Calu3 (cell line): ENCODE results near the gene NPDC1. TPM values are rescaled to one million over a fixed set of nuclear protein-coding genes. Genes with fewer than 3 reads are reported as not detected.

ENCODE experiments used
- BruUV-seq: library from RNA; stranded (reverse); fragments of 400-500 nt; replicated peaks from 2 replicates; lab custom pipeline; 2021; lab: Mats Ljungman, UMichigan
- CTCF ChIA-PET: fragments of 300-600 bp; sonication (Branson Sonifier 250); formaldehyde crosslinking; loops from one replicate; lab custom pipeline; 2022; ENCODE audit warnings: antibody characterized with exemption; lab: Charles Lee
- DNase-seq: peaks from one replicate; pipeline ENCODE4 v3.0.0; 2022
- H3K27ac Mint-ChIP-seq: one replicate; pipeline ENCODE4 v1.8.0; 2022; ENCODE audit warnings: mixed read lengths; ENCODE audit not compliant: unreplicated experiment
- H3K27me3 Mint-ChIP-seq: one replicate; pipeline ENCODE4 v1.8.0; 2022; ENCODE audit warnings: mixed read lengths; ENCODE audit not compliant: unreplicated experiment
- H3K36me3 Mint-ChIP-seq: one replicate; pipeline ENCODE4 v1.8.0; 2022; ENCODE audit warnings: mild to moderate bottlenecking, moderate library complexity, mixed read lengths; ENCODE audit not compliant: insufficient read depth, unreplicated experiment
- H3K4me1 Mint-ChIP-seq: one replicate; pipeline ENCODE4 v1.8.0; 2022; ENCODE audit warnings: mild to moderate bottlenecking, low read depth, mixed read lengths; ENCODE audit not compliant: unreplicated experiment
- H3K4me3 Mint-ChIP-seq: one replicate; pipeline ENCODE4 v1.8.0; 2022; ENCODE audit warnings: mild to moderate bottlenecking, low read depth, moderate library complexity, mixed read lengths; ENCODE audit not compliant: unreplicated experiment
- H3K9me3 Mint-ChIP-seq: one replicate; pipeline ENCODE4 v1.8.0; 2022; ENCODE audit warnings: low read depth, mixed read lengths; ENCODE audit not compliant: unreplicated experiment
- CTCF ChIP-seq: fragments of 200-600 bp; IDR thresholded peaks from one replicate; pipeline ENCODE4 v1.8.0; 2022; ENCODE audit warnings: antibody characterized with exemption; ENCODE audit not compliant: unreplicated experiment
- intact Hi-C: fragments of 100-400 bp; cut with micrococcal nuclease; formaldehyde crosslinking; loops from one replicate; pipeline ENCODE4 v1.10.0; 2022; ENCODE audit not compliant: unreplicated experiment
- total RNA-seq: library from RNA; stranded (reverse); gene quantifications from 2 replicates; pipeline ENCODE4 v1.2.3, GENCODE V29; 2022

The NPDC1 gene
- total RNA-seq, 1 experiment from 2014 or later: 65.2 TPM

DNA sequence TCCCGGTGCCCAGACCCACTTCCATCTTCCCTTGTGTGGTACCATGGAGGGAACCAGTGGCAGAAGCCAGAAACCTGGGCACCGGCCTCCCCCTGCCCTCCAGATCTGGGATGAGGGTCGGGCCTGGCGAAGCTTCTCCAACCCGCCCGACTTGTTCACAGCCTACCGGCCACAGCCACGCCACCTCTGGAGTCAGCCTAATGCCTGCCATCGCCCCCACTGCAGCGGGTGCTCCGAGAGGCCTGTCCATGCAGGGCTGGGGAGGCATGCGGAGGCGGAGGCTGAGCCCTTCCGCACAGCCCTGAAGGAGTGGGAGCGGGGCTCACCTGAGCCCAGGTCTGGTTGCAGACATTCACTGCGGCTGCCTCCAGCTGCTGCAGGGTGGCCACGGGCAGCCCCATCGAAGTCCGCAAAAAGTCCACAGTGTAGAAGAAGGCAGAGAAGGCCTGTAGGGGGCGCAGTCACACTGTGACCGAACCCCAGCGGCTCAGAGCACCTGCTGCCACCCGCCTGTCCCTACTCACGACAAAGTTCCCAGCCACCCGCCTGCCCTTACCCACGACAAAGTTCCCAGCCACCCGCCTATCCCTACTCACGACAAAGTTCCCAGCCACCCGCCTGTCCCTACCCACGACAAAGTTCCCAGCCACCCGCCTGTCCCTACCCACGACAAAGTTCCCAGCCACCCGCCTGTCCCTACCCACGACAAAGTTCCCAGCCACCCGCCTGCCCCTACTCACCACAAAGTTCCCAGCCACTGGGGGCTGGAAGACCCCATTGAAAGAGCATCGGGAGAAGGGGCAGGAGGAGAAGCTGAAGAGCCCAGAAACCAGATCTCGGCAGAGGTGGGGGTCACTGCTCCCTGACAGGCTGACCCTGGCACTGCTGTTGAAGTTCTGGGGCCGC, 3.8 kb upstream of the NPDC1 start:
- Mint-ChIP-seq H3K4me3 (no peak overlapping the region), H3K27ac (no peak overlapping the region), H3K4me1 (peaks cover 7% of the 10 kb centered on the region), H3K36me3 (peaks cover 20% of the 10 kb centered on the region), H3K27me3 (no peaks in the 10 kb centered on the region), H3K9me3 (no peaks in the 10 kb centered on the region)
- TF ChIP-seq CTCF: no peak
- DNase-seq: no peak
- no TSS peak for BruUV-seq
- CTCF ChIA-PET: no interaction called here
- intact Hi-C loops: no loop called here

DNA sequence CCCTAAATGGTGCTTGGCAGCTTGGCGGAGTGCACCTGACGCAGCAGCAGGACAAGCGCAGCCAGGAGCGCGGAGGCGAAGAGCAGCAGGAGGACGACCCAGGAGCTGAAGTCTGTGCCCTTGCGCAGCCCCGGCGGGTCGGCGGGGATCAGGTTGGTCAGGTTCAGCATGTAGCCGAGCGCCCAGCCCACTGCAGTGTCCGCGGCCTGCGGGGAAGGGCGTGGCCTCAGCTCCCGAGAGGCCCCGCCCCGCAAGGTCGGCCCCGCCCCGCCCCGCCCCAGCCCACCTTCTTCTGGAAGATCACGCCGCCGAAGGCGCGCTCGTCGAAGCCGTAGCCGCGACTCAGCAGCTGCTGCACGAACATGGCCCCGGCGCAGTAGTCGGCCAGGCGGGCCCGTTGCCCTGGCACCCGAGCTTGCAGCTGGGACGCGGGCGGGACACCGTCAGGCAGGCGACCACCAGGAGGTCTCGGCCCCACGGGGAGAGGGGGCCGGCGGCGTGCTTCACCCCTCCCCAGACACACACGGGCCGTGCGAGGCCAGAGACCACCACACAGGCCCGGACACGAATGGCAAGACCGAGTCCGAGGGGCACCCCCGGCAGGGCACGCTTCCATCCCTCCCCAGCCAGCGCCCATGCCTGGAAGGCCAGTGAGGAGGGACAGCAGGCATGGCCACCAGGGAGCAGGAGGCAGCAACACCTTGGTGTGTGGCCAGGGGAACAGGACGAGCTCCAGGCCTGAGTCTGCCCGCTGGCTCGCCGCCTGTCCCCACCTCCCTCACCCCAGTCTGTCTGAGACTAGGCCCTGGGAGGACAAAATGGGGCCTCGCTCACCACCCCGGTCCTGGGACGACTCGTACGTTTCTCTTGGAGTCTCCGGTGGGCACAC, 2.9 kb upstream of the NPDC1 start:
- peaks cover 18% of the 10 kb centered on the region for H3K36me3 Mint-ChIP-seq
- DNase-seq: no peak

DNA sequence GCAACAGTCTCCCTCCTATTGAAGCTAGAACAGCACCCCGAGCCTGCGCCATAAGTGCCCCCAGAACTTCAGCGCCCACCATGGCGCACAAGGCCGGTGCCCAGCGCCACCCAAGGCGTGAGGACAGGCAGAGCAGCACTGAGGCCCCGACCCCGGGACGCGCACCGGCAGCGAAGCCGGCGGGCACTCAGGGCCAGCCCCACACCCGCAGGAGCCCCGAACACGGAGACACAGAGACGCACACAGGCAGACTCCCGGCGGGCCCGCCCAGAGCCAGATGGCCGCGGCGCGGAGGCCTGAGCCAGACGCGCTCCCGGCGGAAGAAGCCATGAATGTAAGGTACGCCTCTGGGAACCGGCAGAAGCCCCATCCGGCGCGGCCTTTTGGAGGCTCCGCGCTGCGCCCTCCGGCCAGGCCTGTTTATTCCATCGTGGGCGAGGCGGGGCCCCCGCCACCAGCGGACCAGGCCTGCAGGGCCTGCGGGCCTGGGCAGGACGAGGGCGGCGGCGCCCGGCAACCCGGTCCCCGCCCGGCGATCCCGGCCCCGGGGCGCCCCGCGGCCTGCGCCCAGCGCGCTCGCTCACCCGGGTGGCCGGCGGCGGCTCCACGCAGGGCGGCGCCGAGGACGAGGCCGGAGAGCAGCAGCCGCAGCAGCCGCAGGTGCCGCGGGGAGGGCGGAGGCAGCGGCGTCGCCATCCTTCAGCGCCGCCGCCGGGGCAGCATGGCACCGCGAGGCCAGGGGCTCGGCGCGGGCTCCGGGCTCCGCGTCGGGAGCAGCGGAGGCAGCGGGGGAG, 486 bp downstream of the NPDC1 start:
- no peaks in the 10 kb centered on the region for H3K27me3 Mint-ChIP-seq
- H3K27ac Mint-ChIP-seq: no peak overlapping the region
- TF ChIP-seq CTCF: no peak
- no peak for DNase-seq
- no peaks in the 10 kb centered on the region for H3K9me3 Mint-ChIP-seq
- intact Hi-C loops: no loop called here
- peaks cover 24% of the 10 kb centered on the region for H3K36me3 Mint-ChIP-seq
- BruUV-seq: no TSS peak
- no peaks in the 10 kb centered on the region for H3K4me1 Mint-ChIP-seq
- CTCF ChIA-PET: interaction anchor here (1.2 to 1.9 kb wide), 2 partner anchors 10 to 22 kb away, joined by 10 to 27 read pairs; no protein-coding TSS in a partner anchor
- peak overlapping the region; percentile 73 for H3K4me3 Mint-ChIP-seq

More for the DNA sequence above, 2.9 kb upstream of the NPDC1 start:
- BruUV-seq: no TSS peak
- Mint-ChIP-seq H3K9me3 (no peaks in the 10 kb centered on the region), H3K4me1 (no peaks in the 10 kb centered on the region), H3K27ac (no peak overlapping the region), H3K4me3 (no peak overlapping the region), H3K27me3 (no peaks in the 10 kb centered on the region)
- intact Hi-C loops: no loop called here
- CTCF ChIA-PET: no interaction called here
- no peak for TF ChIP-seq CTCF
